HFFc6 (cell line): Measurements from ENCODE around the gene SRPK1. TPM values are rescaled to one million over a fixed set of nuclear protein-coding genes. Genes with fewer than 3 reads are reported as not detected.

Experiments
- DNase-seq: peaks from one replicate; pipeline ENCODE4 v3.0.0-alpha.2; 2018
- H3K27ac Mint-ChIP-seq: 2 replicates; pipeline ENCODE4 v1.8.0; 2020; ENCODE audit warnings: mild to moderate bottlenecking, mixed read lengths
- H3K27me3 Mint-ChIP-seq: 2 replicates; pipeline ENCODE4 v1.8.0; 2021; ENCODE audit warnings: mild to moderate bottlenecking, moderate library complexity, mixed read lengths; ENCODE audit not compliant: insufficient read depth
- H3K36me3 Mint-ChIP-seq: 2 replicates; pipeline ENCODE4 v1.8.0; 2021; ENCODE audit warnings: low read depth, mixed read lengths
- H3K4me1 Mint-ChIP-seq: 2 replicates; pipeline ENCODE4 v1.8.0; 2020; ENCODE audit warnings: low read depth, mixed read lengths
- H3K4me3 Mint-ChIP-seq: 2 replicates; pipeline ENCODE4 v1.8.0; 2020; ENCODE audit warnings: mild to moderate bottlenecking, moderate library complexity, mixed read lengths
- H3K9me3 Mint-ChIP-seq: 2 replicates; pipeline ENCODE4 v1.8.0; 2020; ENCODE audit warnings: mild to moderate bottlenecking, mixed read lengths
- CTCF ChIP-seq: fragments of 200-600 bp; sonication (generic); IDR thresholded peaks from 2 replicates; pipeline ENCODE4 v1.5.0; 2021; ENCODE audit warnings: antibody characterized with exemption, mild to moderate bottlenecking
- total RNA-seq, 6 experiments: library from RNA; stranded (reverse); fragmentation: NEBNext Ultra II Directional; extraction: Animal tissue kit (Norgen Biotek cat#: 25700); gene quantifications; 2 replicates in 1 of 6; 3 replicates in 5 of 6; pipeline ENCODE4 v1.2.3, GENCODE V29; 2021

SRPK1 gene
- total RNA-seq, 6 experiments from 2014 or later, result 45.9 to 55.2 (median 48.3) TPM

DNA sequence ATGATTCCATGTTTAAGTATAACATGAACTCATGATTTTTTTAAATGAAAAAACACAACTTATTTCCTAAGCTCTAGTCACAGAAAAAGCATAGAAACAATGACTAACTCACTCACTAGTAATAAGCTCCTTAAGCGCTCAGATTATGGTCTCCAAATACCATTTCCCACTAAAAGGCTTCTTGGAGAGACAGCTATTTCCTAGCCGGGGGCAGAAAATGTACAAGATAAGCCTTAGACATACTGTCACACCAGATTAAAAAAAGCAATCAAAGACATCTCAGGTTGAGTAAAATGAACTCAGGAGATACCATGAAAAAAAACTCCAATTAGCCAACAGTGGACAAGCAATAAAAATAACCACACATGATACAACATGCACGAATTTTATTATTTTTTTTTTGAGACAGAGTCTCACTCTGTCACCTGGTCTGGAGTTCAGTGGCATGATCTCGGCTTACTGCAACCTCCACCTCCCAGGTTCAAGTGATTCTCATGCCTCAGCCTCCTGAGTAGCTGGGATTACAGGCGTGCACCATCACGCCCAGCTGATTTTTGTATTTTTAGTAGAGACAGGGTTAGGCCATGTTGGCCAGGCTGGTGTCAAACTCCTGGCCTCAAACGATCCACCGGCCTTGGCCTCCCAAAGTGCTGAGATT is 14.9 kb downstream of the SRPK1 start:
- DNase-seq, result no peak
- peaks cover 24% of the 10 kb centered on the region for H3K9me3 Mint-ChIP-seq
- H3K27me3 Mint-ChIP-seq, result no peaks in the 10 kb centered on the region; the same call in 1 of the 2 replicates
- H3K36me3 Mint-ChIP-seq, result peaks cover 42% of the 10 kb centered on the region
- no peak overlapping the region; the same call in 1 of the 2 replicates for H3K4me3 Mint-ChIP-seq
- 0 out of 2 replicates have a peak overlapping the region, but pooled peaks have one; percentile 39 for H3K27ac Mint-ChIP-seq
- peaks cover 23% of the 10 kb centered on the region for H3K4me1 Mint-ChIP-seq
- no peak for TF ChIP-seq CTCF

- H3K27ac Mint-ChIP-seq, result peak overlapping the region; percentile 39; the same call in 1 of the 2 replicates
- H3K9me3 Mint-ChIP-seq, result peaks cover 21% of the 10 kb centered on the region
These were observed 15.6 kb downstream of the SRPK1 start for GRCh38 chr6:35905141-35905785.

GRCh38 chr6:35903679-35904078 is 17.2 kb downstream of the SRPK1 start:
- Mint-ChIP-seq H3K9me3 (peaks cover 6% of the 10 kb centered on the region), H3K4me3 (no peak overlapping the region), H3K36me3 (peaks cover 39% of the 10 kb centered on the region), H3K4me1 (peaks cover 23% of the 10 kb centered on the region), H3K27ac (no peak overlapping the region), H3K27me3 (no peaks in the 10 kb centered on the region; the same call in 1 of the 2 replicates)
- DNase-seq, result no peak
- no peak for TF ChIP-seq CTCF

More at GRCh38 chr6:35905141-35905785, 15.6 kb downstream of the SRPK1 start:
- peaks cover 23% of the 10 kb centered on the region for H3K4me1 Mint-ChIP-seq
- peaks cover 42% of the 10 kb centered on the region for H3K36me3 Mint-ChIP-seq
- no peak for DNase-seq
- no peak for TF ChIP-seq CTCF
- no peaks in the 10 kb centered on the region; the same call in 1 of the 2 replicates for H3K27me3 Mint-ChIP-seq
- H3K4me3 Mint-ChIP-seq, result no peak overlapping the region

DNA sequence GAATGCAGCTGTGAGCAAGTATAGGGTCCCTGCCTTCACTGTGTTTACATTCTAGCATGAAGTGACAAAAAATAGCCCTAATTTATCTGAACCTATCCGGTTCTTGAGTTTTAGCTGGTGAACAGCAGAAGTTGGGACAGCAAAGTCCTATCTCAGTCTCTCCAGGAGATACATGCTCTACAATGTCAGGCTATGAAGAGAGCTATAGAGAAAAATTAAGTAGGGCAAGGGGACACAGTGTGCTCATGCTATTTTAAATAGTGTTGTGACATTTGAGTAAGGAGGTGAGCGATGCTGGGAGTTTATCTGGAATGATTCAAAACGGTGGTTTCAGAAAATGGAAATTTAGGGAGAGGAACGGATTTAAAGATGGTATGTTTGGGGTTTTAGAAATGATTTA is 20.4 kb downstream of the SRPK1 start:
- Mint-ChIP-seq H3K27ac (no peak overlapping the region), H3K9me3 (no peaks in the 10 kb centered on the region), H3K36me3 (peaks cover 32% of the 10 kb centered on the region), H3K4me1 (peaks cover 11% of the 10 kb centered on the region), H3K4me3 (no peak overlapping the region), H3K27me3 (no peaks in the 10 kb centered on the region; the same call in 1 of the 2 replicates)
- TF ChIP-seq CTCF, result no peak
- DNase-seq, result no peak

DNA sequence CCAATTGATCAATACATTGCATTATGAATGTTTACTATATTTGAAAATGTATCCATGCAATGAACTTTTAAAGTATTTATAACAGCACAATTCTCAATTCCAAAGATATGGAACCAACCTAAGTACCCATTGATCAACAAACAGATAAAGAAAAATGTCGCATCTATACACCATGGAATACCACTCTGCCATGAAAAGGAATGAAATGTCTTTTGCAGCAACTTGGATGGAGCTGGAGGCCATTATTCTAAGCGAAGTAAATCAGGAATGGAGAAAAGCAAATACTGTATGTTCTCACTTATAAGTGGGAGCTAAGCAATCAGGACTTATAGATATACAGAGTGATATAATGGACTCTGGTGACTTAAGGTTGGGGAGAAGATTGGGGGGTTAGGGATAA is 22.9 kb downstream of the SRPK1 start:
- H3K4me1 Mint-ChIP-seq, result peaks cover 19% of the 10 kb centered on the region
- H3K4me3 Mint-ChIP-seq, result no peak overlapping the region
- H3K36me3 Mint-ChIP-seq, result peaks cover 34% of the 10 kb centered on the region
- no peak for DNase-seq
- TF ChIP-seq CTCF, result no peak
- no peak overlapping the region for H3K27ac Mint-ChIP-seq
- no peaks in the 10 kb centered on the region for H3K9me3 Mint-ChIP-seq
- no peaks in the 10 kb centered on the region for H3K27me3 Mint-ChIP-seq
